Loucy (cell line): ENCODE data around the gene EDN1.

Experiments
- EZH2phosphoT487 ChIP-seq: fragments of 200-600 bp; IDR thresholded peaks from 2 replicates; pipeline ENCODE4 v1.6.1; 2018; ENCODE audit warnings: antibody characterized with exemption, mild to moderate bottlenecking, moderate library complexity, borderline replicate concordance
- TF ChIP-seq, protein P1 (sequence below): fragments of 200-600 bp; sonication (generic); conservative IDR thresholded peaks from 2 replicates; pipeline ENCODE4 v1.5.1; 2014; ENCODE audit warnings: mild to moderate bottlenecking, antibody characterized with exemption, low read length

DNA sequence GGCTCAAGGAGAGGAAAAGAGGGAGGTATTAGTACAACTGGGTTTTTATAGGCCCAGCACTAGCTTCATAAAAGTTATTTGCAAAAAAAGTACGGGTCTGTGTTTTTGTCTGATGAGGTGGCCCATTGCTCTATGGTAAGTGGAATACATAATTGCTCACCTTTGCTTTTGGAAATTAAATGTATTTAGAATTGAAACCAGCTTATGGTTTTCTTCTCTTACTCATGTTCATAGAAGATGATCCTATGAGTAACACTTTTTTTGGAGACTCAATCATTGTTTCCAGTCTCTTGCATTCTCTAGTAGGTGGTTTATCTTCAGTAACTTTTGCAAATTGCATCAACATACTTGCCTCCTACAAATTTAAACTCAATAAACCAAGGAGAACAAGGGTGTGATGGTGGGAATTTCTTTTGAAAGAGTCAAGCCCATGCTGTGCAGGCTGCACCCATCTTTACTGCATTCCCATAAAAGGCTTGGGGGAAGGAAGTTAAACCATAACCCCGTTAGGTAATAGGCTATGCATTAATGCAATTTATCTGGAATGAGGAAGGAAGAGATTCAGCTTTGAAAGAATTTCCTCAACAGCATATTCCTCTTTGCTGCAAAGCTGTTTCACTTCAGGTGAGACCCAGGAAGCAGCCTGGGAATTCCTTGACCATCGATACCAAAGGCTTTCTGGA, 48.5 kb upstream of the EDN1 start:
- TF ChIP-seq, protein P1, sequence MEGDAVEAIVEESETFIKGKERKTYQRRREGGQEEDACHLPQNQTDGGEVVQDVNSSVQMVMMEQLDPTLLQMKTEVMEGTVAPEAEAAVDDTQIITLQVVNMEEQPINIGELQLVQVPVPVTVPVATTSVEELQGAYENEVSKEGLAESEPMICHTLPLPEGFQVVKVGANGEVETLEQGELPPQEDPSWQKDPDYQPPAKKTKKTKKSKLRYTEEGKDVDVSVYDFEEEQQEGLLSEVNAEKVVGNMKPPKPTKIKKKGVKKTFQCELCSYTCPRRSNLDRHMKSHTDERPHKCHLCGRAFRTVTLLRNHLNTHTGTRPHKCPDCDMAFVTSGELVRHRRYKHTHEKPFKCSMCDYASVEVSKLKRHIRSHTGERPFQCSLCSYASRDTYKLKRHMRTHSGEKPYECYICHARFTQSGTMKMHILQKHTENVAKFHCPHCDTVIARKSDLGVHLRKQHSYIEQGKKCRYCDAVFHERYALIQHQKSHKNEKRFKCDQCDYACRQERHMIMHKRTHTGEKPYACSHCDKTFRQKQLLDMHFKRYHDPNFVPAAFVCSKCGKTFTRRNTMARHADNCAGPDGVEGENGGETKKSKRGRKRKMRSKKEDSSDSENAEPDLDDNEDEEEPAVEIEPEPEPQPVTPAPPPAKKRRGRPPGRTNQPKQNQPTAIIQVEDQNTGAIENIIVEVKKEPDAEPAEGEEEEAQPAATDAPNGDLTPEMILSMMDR: no peak
- no peak for TF ChIP-seq EZH2phosphoT487
